Fibroblast of skin of abdomen (primary cell): Measurements from ENCODE around the gene TIGIT.
A peak's percentile ranks its signal among the peaks of the same experiment; 100 is the strongest.

Source experiments
- DNase-seq: peaks from one replicate; pipeline ENCODE4 v3.0.0-alpha.2; 2013

Gene TIGIT

GRCh38 chr3:114313426-114313825 is 19.6 kb downstream of the TIGIT start:
- DNase-seq: no peak

- DNase-seq: no peak
Observed at GRCh38 chr3:114314282-114314681, 20.5 kb downstream of the TIGIT start.

GRCh38 chr3:114318295-114318694 is 24.5 kb downstream of the TIGIT start:
- DNase-seq: no peak

- DNase-seq: peak; percentile 61
Observed at GRCh38 chr3:114319453-114319852, 25.6 kb downstream of the TIGIT start.

GRCh38 chr3:114320246-114320645 is 26.4 kb downstream of the TIGIT start:
- DNase-seq: no peak

- no peak for DNase-seq
Observed at GRCh38 chr3:114323546-114324254, 29.9 kb downstream of the TIGIT start.

- DNase-seq: no peak
Observed at GRCh38 chr3:114327665-114328064, 33.8 kb downstream of the TIGIT start.

- DNase-seq: no peak
Observed at GRCh38 chr3:114328345-114328744, 34.5 kb downstream of the TIGIT start.

GRCh38 chr3:114329823-114330222 is 36.0 kb downstream of the TIGIT start:
- DNase-seq: no peak

GRCh38 chr3:114331007-114331406 is 37.2 kb downstream of the TIGIT start:
- no peak for DNase-seq

- DNase-seq: no peak
Observed at GRCh38 chr3:114331710-114332109, 37.9 kb downstream of the TIGIT start.

GRCh38 chr3:114332342-114333179 is 38.7 kb downstream of the TIGIT start:
- no peak for DNase-seq

- DNase-seq: no peak
Observed at GRCh38 chr3:114333180-114333922, 39.5 kb downstream of the TIGIT start.

GRCh38 chr3:114333923-114334240 is 40.1 kb downstream of the TIGIT start:
- no peak for DNase-seq

- no peak for DNase-seq
Observed at GRCh38 chr3:114336122-114336697, 42.4 kb downstream of the TIGIT start.

GRCh38 chr3:114336857-114337256 is 43.0 kb downstream of the TIGIT start:
- DNase-seq: no peak

- no peak for DNase-seq
Observed at GRCh38 chr3:114338651-114339357, 45.0 kb downstream of the TIGIT start.

- no peak for DNase-seq
Observed at GRCh38 chr3:114344492-114344891, 50.7 kb downstream of the TIGIT start.

- no peak for DNase-seq
Observed at GRCh38 chr3:114350271-114350670, 56.4 kb downstream of the TIGIT start.

- no peak for DNase-seq
Observed at GRCh38 chr3:114350690-114351089, 56.9 kb downstream of the TIGIT start.

GRCh38 chr3:114351123-114351821 is 57.4 kb downstream of the TIGIT start:
- no peak for DNase-seq

GRCh38 chr3:114351822-114352145 is 58.0 kb downstream of the TIGIT start:
- no peak for DNase-seq
